Activated CD4-positive, alpha-beta T cell treated with anti-CD3 and anti-CD28 coated beads for 36 hours (primary cell): ENCODE results near the gene XPNPEP1. TPM values are rescaled to one million over a fixed set of nuclear protein-coding genes. Genes with fewer than 3 reads are reported as not detected.

ENCODE experiments used
- ATAC-seq: fragments of 200-7000 bp; cut with Tn5 transposase; one replicate; pipeline ENCODE4 v1.10.0; 2021; ENCODE audit warnings: mild to moderate bottlenecking, moderate library complexity
- CTCF ChIA-PET: fragments of 350-600 bp; sonication (Branson Sonifier 250); formaldehyde crosslinking; loops from one replicate; lab custom pipeline; 2021; ENCODE audit warnings: antibody characterized with exemption; lab: Charles Lee
- POLR2A ChIA-PET: fragments of 350-600 bp; sonication (Branson Sonifier 250); formaldehyde crosslinking; loops from one replicate; lab custom pipeline; 2021; ENCODE audit warnings: antibody characterized with exemption, inconsistent platforms; lab: Charles Lee
- DNase-seq: peaks from one replicate; pipeline ENCODE4 v3.0.0-alpha.2; 2020
- H3K27ac Mint-ChIP-seq: one replicate; pipeline ENCODE4 v1.8.0; 2021; ENCODE audit warnings: mixed read lengths
- H3K27me3 Mint-ChIP-seq: one replicate; pipeline ENCODE4 v1.8.0; 2021; ENCODE audit warnings: mixed read lengths
- H3K36me3 Mint-ChIP-seq: one replicate; pipeline ENCODE4 v1.8.0; 2021; ENCODE audit warnings: low read depth, mixed read lengths
- H3K4me1 Mint-ChIP-seq: one replicate; pipeline ENCODE4 v1.8.0; 2021; ENCODE audit warnings: mixed read lengths
- H3K4me3 Mint-ChIP-seq: one replicate; pipeline ENCODE4 v1.8.0; 2021; ENCODE audit warnings: mild to moderate bottlenecking, moderate library complexity, mixed read lengths
- H3K9me3 Mint-ChIP-seq: one replicate; pipeline ENCODE4 v1.8.0; 2021; ENCODE audit warnings: low read depth, mixed read lengths
- intact Hi-C, 2 experiments: fragments of 100-400 bp; cut with DNase I in 1 of 2; cut with micrococcal nuclease in 1 of 2; formaldehyde crosslinking; loops; one replicate each; pipeline versions ENCODE4 v1.14.2 to v1.15.1; 2022 to 2024; cut with DNase I, micrococcal nuclease
- total RNA-seq, 2 experiments: library from RNA; stranded (reverse); gene quantifications; one replicate each; pipeline ENCODE4 v1.2.3, GENCODE V29; 2021

XPNPEP1 gene
- total RNA-seq, 2 experiments from 2014 or later = 85.4 to 91.2 TPM

- Mint-ChIP-seq H3K4me3 (no peak overlapping the region), H3K27ac (no peak overlapping the region), H3K4me1 (peaks cover 2% of the 10 kb centered on the region), H3K9me3 (no peaks in the 10 kb centered on the region), H3K27me3 (no peaks in the 10 kb centered on the region), H3K36me3 (no peaks in the 10 kb centered on the region)
- ATAC-seq (no peak), DNase-seq (no peak)
- ChIA-PET POLR2A (no interaction called here), CTCF (interaction anchor here (0.6 to 1.2 kb wide), 4 partner anchors 12 to 1318 kb away, joined by 3 read pairs; no protein-coding TSS in a partner anchor)
- intact Hi-C loops = no loop called here
Observed at GRCh38 chr10:109961174-109962001, 38.1 kb upstream of the XPNPEP1 start.

DNA sequence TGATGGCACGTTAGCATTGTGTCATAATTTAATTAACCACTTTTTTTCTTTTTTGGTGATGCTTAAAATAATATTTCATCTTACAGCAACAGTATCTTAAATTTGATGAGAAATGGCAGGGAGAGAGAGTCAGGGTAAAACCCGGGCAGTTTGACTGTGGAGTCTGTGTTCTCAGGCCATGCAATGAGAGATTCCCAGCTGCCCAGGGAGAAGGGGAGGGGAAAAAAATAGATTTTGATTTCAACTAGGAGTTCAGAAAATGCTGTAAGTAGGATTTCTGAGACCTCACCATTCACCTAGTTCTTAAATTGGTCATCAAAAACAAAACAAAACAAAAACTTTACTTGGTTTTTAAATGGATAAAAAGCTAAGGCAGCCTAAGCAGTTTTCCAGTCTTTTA is 37.4 kb upstream of the XPNPEP1 start:
- POLR2A ChIA-PET = no interaction called here
- Mint-ChIP-seq H3K27me3 (no peaks in the 10 kb centered on the region), H3K9me3 (no peaks in the 10 kb centered on the region), H3K4me1 (peaks cover 2% of the 10 kb centered on the region), H3K36me3 (no peaks in the 10 kb centered on the region), H3K27ac (no peak overlapping the region), H3K4me3 (no peak overlapping the region)
- DNase-seq (no peak), ATAC-seq (no peak)
- CTCF ChIA-PET = interaction anchor here (0.9 to 1.2 kb wide), 2 partner anchors 12 to 245 kb away, joined by 3 read pairs; no protein-coding TSS in a partner anchor
- intact Hi-C loops = no loop called here

DNA sequence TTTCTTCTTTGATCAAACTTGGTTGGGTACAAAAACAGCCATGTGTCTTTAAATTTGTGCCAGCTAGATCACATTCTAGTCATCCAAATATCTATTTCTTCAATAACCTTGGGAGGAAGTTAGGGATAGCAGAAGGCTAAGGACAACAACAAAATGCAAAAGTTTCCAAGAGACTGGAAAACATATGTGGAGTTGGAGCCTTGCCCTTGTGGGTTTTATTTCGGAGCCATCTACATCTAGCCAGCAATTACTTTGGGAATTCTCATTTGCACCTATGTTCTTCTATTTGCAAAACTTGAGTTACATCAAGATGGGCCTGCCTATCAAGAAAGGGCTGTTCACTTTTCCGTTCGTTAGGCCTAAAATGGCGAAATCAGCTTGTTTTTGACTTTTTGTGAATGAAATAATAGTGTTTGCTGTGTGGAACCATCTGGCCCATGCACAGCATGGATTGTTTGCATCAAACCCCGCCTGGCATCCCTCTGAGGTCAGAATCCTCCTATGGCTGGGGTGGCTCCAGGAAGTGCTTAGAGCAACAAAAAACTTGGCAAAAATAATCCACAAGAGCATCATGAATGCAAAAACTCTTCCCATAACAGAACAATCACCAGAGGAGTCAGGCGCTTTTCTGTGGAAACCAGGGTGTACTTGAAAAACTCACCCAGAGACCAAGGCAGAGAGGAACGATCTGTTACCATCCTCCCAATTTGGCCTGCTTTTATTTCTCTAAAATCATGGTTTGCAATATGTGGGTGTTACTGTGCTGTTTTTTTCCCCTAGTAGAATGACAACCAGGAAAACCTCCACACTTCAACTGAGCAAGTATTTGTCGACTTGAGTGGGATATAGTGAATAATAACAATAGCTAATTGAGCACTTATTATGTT is 36.2 kb upstream of the XPNPEP1 start:
- DNase-seq (no peak), ATAC-seq (no peak)
- no peak overlapping the region for H3K4me3 Mint-ChIP-seq
- no peaks in the 10 kb centered on the region for H3K36me3 Mint-ChIP-seq
- H3K27ac Mint-ChIP-seq = no peak overlapping the region
- no peaks in the 10 kb centered on the region for H3K27me3 Mint-ChIP-seq
- no peaks in the 10 kb centered on the region for H3K9me3 Mint-ChIP-seq
- peaks cover 2% of the 10 kb centered on the region for H3K4me1 Mint-ChIP-seq
- POLR2A ChIA-PET = no interaction called here
- intact Hi-C loops = no loop called here
- CTCF ChIA-PET = interaction anchor here (1.6 to 2.2 kb wide), 2 partner anchors 11 to 33 kb away, joined by 3 to 5 read pairs; no protein-coding TSS in a partner anchor

DNA sequence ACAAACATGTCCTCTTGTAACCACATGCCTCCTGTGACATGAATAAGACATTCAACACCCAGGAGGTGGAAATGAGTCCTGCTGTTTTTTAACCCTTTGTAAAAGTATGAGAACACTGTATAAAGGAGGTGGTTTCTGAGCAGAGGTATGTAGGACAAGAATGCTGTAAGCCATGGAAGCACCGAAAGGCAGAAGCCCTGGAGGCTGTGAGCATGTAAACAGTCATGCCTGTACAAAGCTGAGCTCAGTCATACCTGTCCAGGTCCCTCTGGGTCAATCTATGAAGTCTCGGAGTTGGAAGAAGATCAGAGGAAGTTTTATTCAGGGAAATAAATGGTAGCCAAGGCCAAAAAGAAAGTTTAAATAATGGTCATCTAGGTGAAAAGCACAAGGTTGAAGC is 34.7 kb upstream of the XPNPEP1 start:
- Mint-ChIP-seq H3K9me3 (no peaks in the 10 kb centered on the region), H3K36me3 (no peaks in the 10 kb centered on the region), H3K4me3 (no peak overlapping the region), H3K4me1 (peaks cover 2% of the 10 kb centered on the region), H3K27ac (no peak overlapping the region), H3K27me3 (no peaks in the 10 kb centered on the region)
- ChIA-PET POLR2A (no interaction called here), CTCF (interaction anchor here (0.9 to 2.2 kb wide), 7 partner anchors 12 to 164 kb away, joined by 3 to 15 read pairs (median 3); no protein-coding TSS in a partner anchor)
- DNase-seq (no peak), ATAC-seq (no peak)
- intact Hi-C loops = no loop called here

- peaks cover 2% of the 10 kb centered on the region for H3K4me1 Mint-ChIP-seq
- H3K36me3 Mint-ChIP-seq = no peaks in the 10 kb centered on the region
- no peak for DNase-seq
- CTCF ChIA-PET = interaction anchor here (0.6 to 2.2 kb wide), 16 partner anchors 11 to 176 kb away, joined by 3 to 15 read pairs (median 3); partner anchors contain the start of gene XPNPEP1
- intact Hi-C loops = loop anchor here in 1 of 2 experiments (2.0 kb wide), 2 partner anchors 16 to 72 kb away; no protein-coding TSS in a partner anchor
- no peak for ATAC-seq
- H3K27ac Mint-ChIP-seq = no peak overlapping the region
- H3K9me3 Mint-ChIP-seq = no peaks in the 10 kb centered on the region
- H3K4me3 Mint-ChIP-seq = no peak overlapping the region
- no peaks in the 10 kb centered on the region for H3K27me3 Mint-ChIP-seq
- POLR2A ChIA-PET = no interaction called here
Observed at GRCh38 chr10:109957092-109957797, 33.9 kb upstream of the XPNPEP1 start.

DNA sequence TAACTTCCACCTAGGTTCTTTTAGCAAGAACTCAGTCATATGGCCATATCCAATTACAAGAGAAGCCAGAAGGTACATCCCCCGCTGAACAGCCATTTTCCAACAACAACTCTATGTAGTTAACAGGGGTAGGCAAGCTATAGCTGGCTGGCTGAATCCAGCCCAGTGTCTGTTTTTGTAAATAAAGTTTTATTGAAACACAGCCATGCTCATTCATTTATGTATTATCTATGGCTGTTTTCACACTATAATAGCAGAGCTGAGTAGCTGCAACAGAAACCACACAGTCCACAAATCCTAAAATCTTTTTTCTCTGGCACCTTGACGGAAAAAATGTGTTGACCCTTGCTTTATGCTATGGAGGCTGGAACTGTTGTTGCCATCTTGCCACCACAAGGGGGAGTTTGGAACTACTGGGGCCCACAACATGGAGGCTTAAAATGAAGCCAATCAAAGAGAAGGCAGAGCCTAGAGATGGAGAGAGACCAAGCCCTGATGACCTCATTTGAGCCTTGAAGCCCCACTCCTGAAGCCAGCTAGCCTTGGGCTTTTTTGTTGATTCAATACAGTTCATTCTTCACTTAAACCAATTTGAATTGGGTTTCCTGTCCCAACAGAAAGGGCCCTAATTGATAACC is 33.3 kb upstream of the XPNPEP1 start:
- Mint-ChIP-seq H3K4me3 (no peak overlapping the region), H3K27me3 (no peaks in the 10 kb centered on the region), H3K4me1 (peaks cover 2% of the 10 kb centered on the region), H3K9me3 (no peaks in the 10 kb centered on the region), H3K36me3 (no peaks in the 10 kb centered on the region), H3K27ac (no peak overlapping the region)
- ChIA-PET POLR2A (no interaction called here), CTCF (interaction anchor here (0.6 to 2.1 kb wide), 13 partner anchors 12 to 176 kb away, joined by 3 to 15 read pairs (median 3); partner anchors contain the start of gene XPNPEP1)
- intact Hi-C loops = loop anchor here (1.0 to 2.0 kb wide), 4 partner anchors 16 to 72 kb away; partner anchors contain the start of gene XPNPEP1 (in 1 of the 2)
- DNase-seq (peak; percentile 54), ATAC-seq (peak; percentile 96)

DNA sequence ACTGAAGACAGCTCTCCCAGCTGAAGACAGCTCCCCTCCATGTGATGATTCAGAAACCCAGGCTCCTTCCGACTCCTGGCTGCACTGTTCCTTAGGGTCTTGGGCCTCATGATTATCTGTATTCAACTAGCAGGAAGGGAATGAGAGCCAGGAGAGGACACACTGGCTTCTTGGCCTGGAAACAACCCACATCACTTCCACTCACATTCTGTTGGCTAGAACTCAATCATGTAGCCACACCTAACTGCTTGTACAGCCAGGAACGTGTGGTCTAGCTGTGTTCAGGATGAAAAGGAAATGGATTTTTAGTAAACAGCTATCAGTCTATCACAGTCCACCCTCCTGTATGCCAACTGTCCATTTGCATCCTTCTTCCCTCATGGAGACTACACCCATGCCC is 30.5 kb upstream of the XPNPEP1 start:
- Mint-ChIP-seq H3K27ac (no peak overlapping the region), H3K27me3 (no peaks in the 10 kb centered on the region), H3K36me3 (no peaks in the 10 kb centered on the region), H3K4me1 (peaks cover 2% of the 10 kb centered on the region), H3K4me3 (no peak overlapping the region), H3K9me3 (no peaks in the 10 kb centered on the region)
- ChIA-PET POLR2A (no interaction called here), CTCF (interaction anchor here (0.6 to 1.9 kb wide), 6 partner anchors 13 to 796 kb away, joined by 3 to 5 read pairs (median 3); no protein-coding TSS in a partner anchor)
- intact Hi-C loops = no loop called here
- DNase-seq = no peak
- no peak for ATAC-seq

DNA sequence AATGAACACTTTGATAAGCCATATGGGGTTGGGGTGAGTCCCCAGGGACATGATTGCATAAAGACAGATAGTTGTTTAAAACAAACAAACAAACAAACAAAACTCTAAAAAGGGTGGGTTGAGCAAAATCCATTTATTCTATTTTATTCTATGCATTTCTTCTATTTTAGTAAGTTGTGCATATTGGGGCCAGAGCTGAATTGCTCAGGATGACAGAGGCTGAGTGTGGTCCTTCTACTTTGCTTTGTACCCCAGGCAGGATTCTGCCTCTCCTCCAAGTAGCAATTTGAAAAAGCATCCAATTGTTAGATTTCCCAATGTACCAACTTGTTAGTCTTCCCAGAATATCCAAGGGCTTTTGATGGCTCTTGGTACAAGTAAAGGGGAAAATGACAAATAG is 29.2 kb upstream of the XPNPEP1 start:
- H3K27me3 Mint-ChIP-seq = no peaks in the 10 kb centered on the region
- DNase-seq (no peak), ATAC-seq (no peak)
- H3K27ac Mint-ChIP-seq = no peak overlapping the region
- H3K9me3 Mint-ChIP-seq = no peaks in the 10 kb centered on the region
- H3K36me3 Mint-ChIP-seq = no peaks in the 10 kb centered on the region
- H3K4me1 Mint-ChIP-seq = peaks cover 2% of the 10 kb centered on the region
- ChIA-PET CTCF (interaction anchor here (0.8 to 1.0 kb wide), 3 partner anchors 18 to 57 kb away, joined by 3 to 6 read pairs (median 4); no protein-coding TSS in a partner anchor), POLR2A (no interaction called here)
- intact Hi-C loops = no loop called here
- no peak overlapping the region for H3K4me3 Mint-ChIP-seq

GRCh38 chr10:109947111-109947920 is 24.0 kb upstream of the XPNPEP1 start:
- intact Hi-C loops = no loop called here
- Mint-ChIP-seq H3K27me3 (no peaks in the 10 kb centered on the region), H3K36me3 (no peaks in the 10 kb centered on the region), H3K27ac (no peak overlapping the region), H3K4me1 (no peaks in the 10 kb centered on the region), H3K4me3 (no peak overlapping the region), H3K9me3 (no peaks in the 10 kb centered on the region)
- DNase-seq (no peak), ATAC-seq (no peak)
- POLR2A ChIA-PET = no interaction called here
- CTCF ChIA-PET = interaction anchor here (1.1 kb wide), 1 partner anchor 10 kb away, joined by 4 read pairs; no protein-coding TSS in a partner anchor

GRCh38 chr10:109946680-109947079 is 23.4 kb upstream of the XPNPEP1 start:
- H3K4me3 Mint-ChIP-seq = no peak overlapping the region
- ChIA-PET CTCF (interaction anchor here (0.9 to 1.1 kb wide), 2 partner anchors 8 to 9 kb away, joined by 3 to 4 read pairs; no protein-coding TSS in a partner anchor), POLR2A (no interaction called here)
- no peaks in the 10 kb centered on the region for H3K4me1 Mint-ChIP-seq
- intact Hi-C loops = no loop called here
- H3K9me3 Mint-ChIP-seq = no peaks in the 10 kb centered on the region
- no peaks in the 10 kb centered on the region for H3K27me3 Mint-ChIP-seq
- no peak for DNase-seq
- no peak overlapping the region for H3K27ac Mint-ChIP-seq
- ATAC-seq = no peak
- H3K36me3 Mint-ChIP-seq = no peaks in the 10 kb centered on the region
